ENCODE measurements around the gene ACOXL.

ACOXL gene

DNA sequence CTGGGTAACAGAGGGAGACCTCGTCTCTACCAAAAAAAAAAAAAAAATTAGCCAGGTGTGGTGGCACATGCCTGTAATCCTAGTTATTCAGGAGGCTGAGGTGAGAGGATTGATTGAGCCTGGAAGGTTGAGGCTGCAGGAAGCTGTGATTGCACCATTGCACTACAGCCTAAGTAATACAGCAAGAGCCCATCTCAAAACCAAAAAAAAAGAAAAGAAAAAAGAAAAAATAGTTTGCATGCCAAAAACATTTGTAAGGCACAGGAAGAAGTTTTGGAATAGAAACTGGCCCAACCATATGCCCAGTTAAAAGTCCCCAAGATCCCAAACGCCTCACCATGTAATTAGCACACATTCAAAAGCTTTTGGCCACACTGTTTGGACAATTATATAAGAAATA is 13.4 kb upstream of the ACOXL start:
- DNase-seq (ENCODE audit: low spot score) = no peak

- DNase-seq (ENCODE audit: low spot score) = no peak
These were observed 11.8 kb upstream of the ACOXL start for GRCh38 chr2:110720547-110720946.

GRCh38 chr2:110724820-110725219 is 7.6 kb upstream of the ACOXL start:
- DNase-seq (ENCODE audit: low spot score) = no peak

DNA sequence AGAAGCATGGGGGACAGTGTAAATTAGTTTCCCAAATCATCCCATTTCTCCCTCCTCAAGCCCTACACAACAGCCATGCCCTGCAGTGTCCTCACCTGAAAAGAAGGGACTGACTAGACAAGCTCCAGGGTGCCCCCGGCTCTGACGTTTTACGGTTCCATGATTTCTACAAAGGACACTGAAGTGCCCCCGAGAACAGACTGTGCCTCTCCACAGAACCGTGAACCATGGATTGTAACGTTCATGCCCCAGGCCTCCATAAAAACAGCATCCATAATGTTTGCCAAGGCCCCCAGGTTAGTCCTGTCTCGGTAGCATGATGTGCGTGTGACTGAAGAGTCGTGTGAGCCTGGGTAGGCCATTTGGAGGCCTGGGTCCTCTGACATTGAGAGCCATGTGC is 7.0 kb upstream of the ACOXL start:
- no peak for DNase-seq (ENCODE audit: low spot score)

DNA sequence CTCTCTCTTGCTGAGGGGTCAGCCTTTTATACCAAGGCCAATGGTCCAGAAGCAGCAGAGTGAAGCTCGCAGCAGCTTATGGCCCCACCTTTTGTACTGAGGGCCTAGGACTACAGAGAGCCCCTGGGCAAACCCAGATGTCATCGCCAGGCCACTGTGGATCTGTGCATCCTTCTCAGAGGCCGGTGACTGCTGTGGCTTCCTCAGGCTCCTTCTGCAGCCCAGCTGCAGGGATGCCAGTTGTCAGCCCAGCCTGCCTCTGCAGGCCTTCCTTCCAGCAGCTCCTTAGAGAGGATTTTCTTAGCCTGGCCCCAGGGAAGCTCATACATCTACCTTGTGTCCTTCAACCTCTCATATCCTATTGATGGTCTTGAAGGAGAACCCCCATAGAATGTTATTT is 6.5 kb upstream of the ACOXL start:
- no peak for DNase-seq (ENCODE audit: low spot score)

GRCh38 chr2:110726285-110726684 is 6.1 kb upstream of the ACOXL start:
- no peak for DNase-seq (ENCODE audit: low spot score)

DNA sequence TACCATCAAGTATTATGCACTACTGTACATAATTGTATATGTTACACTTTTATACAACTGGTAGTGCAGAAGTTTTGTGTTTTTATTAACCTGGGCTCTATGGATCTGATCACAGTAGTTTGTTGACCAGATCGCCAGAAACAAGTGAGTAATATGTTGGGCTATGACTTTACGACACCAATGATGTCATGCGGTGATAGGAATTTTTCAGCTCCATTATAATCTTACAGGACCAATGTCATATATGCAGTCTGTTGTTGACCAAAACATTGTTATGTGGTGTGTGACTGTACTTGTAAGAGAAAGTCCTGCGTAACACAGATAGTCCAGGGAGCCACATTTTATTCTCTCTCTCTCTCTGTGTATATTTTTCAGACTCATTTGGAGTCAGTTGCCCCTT is 4.5 kb upstream of the ACOXL start:
- DNase-seq (ENCODE audit: low spot score) = peak; percentile 2

- DNase-seq (ENCODE audit: low spot score) = no peak
These were observed 3.3 kb upstream of the ACOXL start for GRCh38 chr2:110729106-110729505.

DNA sequence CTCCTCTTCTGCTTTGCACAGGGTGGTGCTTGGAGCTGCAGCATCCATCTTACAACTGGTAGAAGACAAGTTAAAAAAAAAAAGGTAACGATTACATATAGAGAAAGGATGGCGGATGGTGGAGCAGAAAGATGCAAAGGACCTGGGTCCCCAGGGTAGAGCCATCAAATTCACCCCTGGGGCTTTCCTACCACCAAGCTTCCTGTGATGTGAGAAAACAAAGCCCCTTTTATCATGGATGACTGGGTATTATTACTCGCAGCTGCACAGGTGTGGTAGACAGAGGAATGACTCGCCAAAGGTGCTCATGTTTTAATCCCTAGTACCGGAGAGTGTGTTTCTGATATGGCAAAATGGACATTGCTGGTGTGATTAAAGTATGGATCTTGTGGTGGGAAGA is 1.3 kb upstream of the ACOXL start:
- DNase-seq (ENCODE audit: low spot score) = no peak

- DNase-seq (ENCODE audit: low spot score) = no peak
These were observed 3.0 kb downstream of the ACOXL start for GRCh38 chr2:110735366-110735765.

DNA sequence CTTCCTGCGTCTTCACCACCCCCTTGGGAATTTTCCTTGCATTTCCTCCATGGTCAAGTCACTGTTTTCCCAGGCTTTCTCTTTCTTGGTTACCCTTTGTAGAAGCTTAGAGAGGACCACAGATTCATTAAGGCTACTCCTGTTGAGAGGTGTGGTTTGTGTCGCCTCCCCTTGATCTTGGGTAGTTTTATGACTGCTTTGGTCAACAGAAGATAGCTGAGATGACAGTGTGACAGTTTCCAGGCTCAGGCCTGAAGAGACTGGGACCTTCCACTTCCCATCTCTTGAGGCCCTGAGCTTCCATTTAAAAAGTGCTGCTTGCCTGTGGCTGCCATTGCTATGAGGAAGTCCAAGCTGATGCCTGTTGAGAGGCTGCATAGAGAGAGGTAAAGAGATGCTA is 5.4 kb downstream of the ACOXL start:
- DNase-seq (ENCODE audit: low spot score) = no peak

- no peak for DNase-seq (ENCODE audit: low spot score)
These were observed 8.5 kb downstream of the ACOXL start for GRCh38 chr2:110740747-110741349.

DNA sequence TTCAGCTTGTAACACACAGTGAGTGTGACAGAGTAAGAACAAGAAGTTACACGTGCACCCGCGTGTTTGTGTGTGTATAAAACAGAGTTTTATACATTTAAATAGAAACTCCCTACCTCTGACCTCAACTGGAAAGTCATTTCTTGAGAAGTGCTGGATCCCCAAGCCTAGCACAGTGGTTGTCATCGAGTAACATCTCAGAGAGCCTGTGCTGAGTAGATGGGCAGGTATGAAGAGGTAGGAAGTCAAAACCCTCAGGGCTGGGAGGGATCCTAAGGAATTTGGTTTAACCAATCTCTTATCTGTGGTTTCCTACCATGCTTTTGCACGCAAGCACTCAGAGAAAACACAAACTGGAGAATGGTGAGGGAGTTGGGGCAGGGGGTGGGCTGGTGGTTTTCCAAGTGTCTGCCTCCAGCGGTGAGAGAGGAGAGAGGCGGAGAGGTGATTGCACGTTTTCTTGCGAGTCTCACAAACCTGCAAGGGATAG is 9.2 kb downstream of the ACOXL start:
- DNase-seq (ENCODE audit: low spot score) = no peak

- no peak for DNase-seq (ENCODE audit: low spot score)
These were observed 10.0 kb downstream of the ACOXL start for GRCh38 chr2:110742412-110742811.

- DNase-seq (ENCODE audit: low spot score) = no peak
These were observed 11.2 kb downstream of the ACOXL start for GRCh38 chr2:110743600-110743999.

GRCh38 chr2:110744429-110744828 is 12.1 kb downstream of the ACOXL start:
- no peak for DNase-seq (ENCODE audit: low spot score)

GRCh38 chr2:110745048-110745447 is 12.7 kb downstream of the ACOXL start:
- DNase-seq (ENCODE audit: low spot score) = no peak

- no peak for DNase-seq (ENCODE audit: low spot score)
These were observed 14.5 kb downstream of the ACOXL start for GRCh38 chr2:110746586-110747521.

- no peak for DNase-seq (ENCODE audit: low spot score)
These were observed 15.4 kb downstream of the ACOXL start for GRCh38 chr2:110747522-110748488.

DNA sequence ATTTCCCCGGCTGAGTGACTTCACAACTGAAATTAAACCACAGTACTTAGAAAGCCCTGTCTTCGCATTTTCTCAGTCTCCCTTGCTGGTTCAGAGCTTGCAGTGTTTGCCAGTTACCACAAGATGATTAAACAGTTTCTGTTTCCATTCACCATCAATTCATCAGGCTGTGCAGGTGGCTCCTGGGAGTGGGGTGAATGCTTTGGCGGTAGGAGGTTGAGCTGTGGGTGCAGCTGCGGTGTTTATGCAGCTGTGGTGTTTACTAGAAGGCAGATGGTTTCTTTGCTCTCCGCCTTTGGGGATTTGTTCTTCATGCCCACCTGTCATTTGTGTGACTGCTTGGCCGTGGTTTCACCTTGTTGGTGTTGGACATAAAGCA is 16.1 kb downstream of the ACOXL start:
- no peak for DNase-seq (ENCODE audit: low spot score)

- no peak for DNase-seq (ENCODE audit: low spot score)
These were observed 19.3 kb downstream of the ACOXL start for GRCh38 chr2:110751642-110752041.

- DNase-seq (ENCODE audit: low spot score) = no peak
These were observed 20.5 kb downstream of the ACOXL start for GRCh38 chr2:110752871-110753270.

Measured in RKO (cell line).